PFSK-1 (cell line): ENCODE data around the gene THY1.

Experiments
- FOXP2 ChIP-seq: optimal IDR thresholded peaks from 2 replicates; pipeline ENCODE3; 2011; ENCODE audit warnings: borderline replicate concordance, control low read depth, inconsistent platforms; ENCODE audit not compliant: insufficient read depth; ENCODE audit errors: extremely low read length, extremely low read depth
- POLR2AphosphoS5 ChIP-seq: IDR thresholded peaks from 2 replicates; pipeline ENCODE4 v1.6.1; 2012; ENCODE audit warnings: low read depth, mild to moderate bottlenecking, control low read depth, low read length, moderate library complexity
- REST ChIP-seq, 2 experiments: IDR thresholded peaks; 2 replicates each; pipeline versions ENCODE4 v1.6.1 to v1.8.0; 2011 to 2012; ENCODE audit warnings: low read depth in 2 of 2, low read length in 2 of 2, control low read depth in 1 of 2, inconsistent platforms in 1 of 2, mild to moderate bottlenecking in 1 of 2, moderate library complexity in 1 of 2; ENCODE audit not compliant: insufficient read depth in 1 of 2
- SIN3A ChIP-seq: IDR thresholded peaks from 2 replicates; pipeline ENCODE4 v1.6.1; 2012; ENCODE audit warnings: mild to moderate bottlenecking, low read length, moderate library complexity, borderline replicate concordance; ENCODE audit not compliant: insufficient read depth
- TAF1 ChIP-seq: IDR thresholded peaks from 2 replicates; pipeline ENCODE4 v1.6.1; 2012; ENCODE audit warnings: low read length, control low read depth, borderline replicate concordance; ENCODE audit not compliant: insufficient read depth

GRCh38 chr11:119376197-119376847 lies 46.6 kb downstream of the THY1 start:
- TF ChIP-seq TAF1 (no peak), SIN3A (no peak), REST (IDR thresholded peaks at IDR 0.05; ENCODE audit: insufficient read depth in 1 of 2, low read depth in 2 of 2, low read length in 2 of 2) (no peak), POLR2AphosphoS5 (no peak), FOXP2 (no peak)
